ENCODE results near the gene AIM2.
A peak's percentile ranks its signal among the peaks of the same experiment; 100 is the strongest.

The AIM2 gene

DNA sequence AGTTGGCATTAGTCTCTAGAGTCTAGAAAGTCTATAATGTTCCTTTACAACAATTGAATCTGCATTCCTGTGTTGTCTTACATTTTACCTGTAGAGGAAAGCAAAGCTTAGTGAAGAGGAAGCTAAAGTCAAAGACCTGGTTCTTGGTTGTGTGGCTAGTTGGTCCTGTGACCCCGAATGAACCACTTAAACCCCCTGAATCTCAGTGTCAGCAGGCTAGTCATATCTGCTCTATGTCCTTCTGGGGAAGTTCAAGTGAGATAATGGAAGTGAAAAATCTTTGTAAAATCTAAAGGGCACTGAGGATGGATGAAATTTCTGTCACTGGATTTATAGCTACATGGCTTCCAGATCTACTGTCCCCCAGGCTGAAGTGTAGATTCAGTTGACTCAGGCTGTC, 24.0 kb upstream of the AIM2 start:
- no peak overlapping the region for H3K27ac ChIP-seq
- no peak for TF ChIP-seq CTCF (conservative IDR thresholded peaks at IDR 0.05)

DNA sequence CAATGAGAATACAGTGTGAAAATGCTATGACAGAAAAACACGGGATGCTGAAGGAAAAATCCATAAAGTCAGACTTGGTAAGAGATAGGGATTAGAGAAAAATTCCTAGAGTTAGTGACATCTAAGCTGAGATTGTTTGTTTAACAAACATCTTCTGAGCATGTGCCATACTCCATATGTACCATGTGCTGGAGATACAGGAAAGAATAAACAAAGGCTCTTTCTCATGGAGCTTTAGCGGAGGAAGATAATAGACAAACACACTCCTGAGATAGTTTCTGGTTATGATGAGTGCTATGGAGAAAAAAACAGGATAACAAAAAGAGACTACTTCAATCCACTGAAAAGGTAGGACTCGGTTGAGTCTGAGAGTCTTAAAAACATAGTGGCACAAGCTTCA, 22.0 kb upstream of the AIM2 start:
- TF ChIP-seq CTCF (conservative IDR thresholded peaks at IDR 0.05), result no peak
- H3K27ac ChIP-seq, result no peak overlapping the region

- H3K27ac ChIP-seq, result no peak overlapping the region
- TF ChIP-seq CTCF (conservative IDR thresholded peaks at IDR 0.05), result no peak
Measured at GRCh38 chr1:159092036-159092760, 15.6 kb upstream of the AIM2 start.

GRCh38 chr1:159091607-159092031, 15.1 kb upstream of the AIM2 start:
- H3K27ac ChIP-seq, result no peak overlapping the region
- no peak for TF ChIP-seq CTCF (conservative IDR thresholded peaks at IDR 0.05)

- H3K27ac ChIP-seq, result no peak overlapping the region
- TF ChIP-seq CTCF (conservative IDR thresholded peaks at IDR 0.05), result no peak
Measured at GRCh38 chr1:159091180-159091560, 14.6 kb upstream of the AIM2 start.

GRCh38 chr1:159090286-159091179, 14.0 kb upstream of the AIM2 start:
- H3K27ac ChIP-seq, result no peak overlapping the region
- TF ChIP-seq CTCF (conservative IDR thresholded peaks at IDR 0.05), result no peak

DNA sequence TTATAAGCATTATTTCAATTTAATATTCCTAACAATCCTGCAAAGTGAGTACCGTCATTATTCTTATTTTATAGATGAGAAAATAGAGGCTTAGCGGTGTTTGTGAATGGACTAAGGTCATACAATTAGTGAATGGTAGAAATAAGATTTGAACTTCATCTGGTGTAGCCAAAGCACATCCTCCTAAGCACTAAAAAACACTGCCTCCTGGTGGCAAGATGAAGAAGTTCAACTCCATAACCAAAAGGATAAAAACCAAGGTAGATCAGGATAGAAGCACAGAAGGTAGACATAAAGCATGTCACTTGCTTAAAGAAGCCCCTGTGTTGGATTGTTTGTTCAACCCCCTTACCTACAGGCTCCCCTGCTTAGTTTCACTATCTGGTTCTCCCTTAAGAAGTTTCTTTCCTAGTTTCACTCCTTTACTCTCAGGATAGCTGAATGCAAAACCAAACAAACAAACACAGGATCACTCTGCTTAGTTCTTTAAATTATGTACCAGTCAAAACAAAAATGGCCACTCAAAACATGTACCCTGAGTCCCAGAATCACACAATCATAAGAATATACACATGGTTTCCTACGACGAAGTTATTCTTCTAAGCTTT, 12.7 kb upstream of the AIM2 start:
- H3K27ac ChIP-seq, result no peak overlapping the region
- 0 out of 2 replicates have a peak, but pooled peaks have one; percentile 21 for TF ChIP-seq CTCF (conservative IDR thresholded peaks at IDR 0.05)

Data from VCaP (cell line).